ENCODE results near the gene DHTKD1. TPM values are rescaled to one million over a fixed set of nuclear protein-coding genes. Genes with fewer than 3 reads are reported as not detected.

The DHTKD1 gene
- total RNA-seq, 1 experiment from 2014 or later = 32.4 TPM

GRCh38 chr10:12073526-12073925, 4.8 kb downstream of the DHTKD1 start:
- POLR2A ChIA-PET (ENCODE audit: low non-redundant PET) = no interaction called here
- no peaks in the 10 kb centered on the region for H3K27me3 ChIP-seq (replicated peaks; ENCODE audit: insufficient read depth, low read depth, low read length, poor library complexity)
- CTCF ChIA-PET = no interaction called here
- peaks cover 5% of the 10 kb centered on the region for H3K36me3 ChIP-seq (ENCODE audit: insufficient read depth, low read length, poor library complexity, severe bottlenecking)
- no peak for DNase-seq (ENCODE audit: low spot score)
- intact Hi-C loops (cut with micrococcal nuclease; ENCODE audit: unreplicated experiment) = no loop called here
- no peaks in the 10 kb centered on the region for H3K4me1 ChIP-seq (ENCODE audit: insufficient read depth, low read length, poor library complexity, severe bottlenecking)
- H3K9me3 ChIP-seq (ENCODE audit: low read depth, low read length, poor library complexity, severe bottlenecking) = no peaks in the 10 kb centered on the region
- no peak for TF ChIP-seq CTCF (conservative IDR thresholded peaks at IDR 0.05; ENCODE audit: low read depth, low read length)
- no peak for TF ChIP-seq EZH2 (IDR thresholded peaks at IDR 0.05; ENCODE audit: borderline replicate concordance, low read depth, low read length, poor library complexity, severe bottlenecking)
- no TSS peak for BruUV-seq (replicated peaks)
- H3K4me3 ChIP-seq (ENCODE audit: low read depth, low read length, poor library complexity, severe bottlenecking) = no peak overlapping the region
- H3K27ac ChIP-seq (ENCODE audit: low read depth, low read length, poor library complexity, severe bottlenecking) = no peak overlapping the region

GRCh38 chr10:12077580-12078180, 8.9 kb downstream of the DHTKD1 start:
- TF ChIP-seq CTCF (conservative IDR thresholded peaks at IDR 0.05; ENCODE audit: low read depth, low read length) (no peak), EZH2 (IDR thresholded peaks at IDR 0.05; ENCODE audit: borderline replicate concordance, low read depth, low read length, poor library complexity, severe bottlenecking) (no peak)
- DNase-seq (ENCODE audit: low spot score) = no peak
- intact Hi-C loops (cut with micrococcal nuclease; ENCODE audit: unreplicated experiment) = no loop called here
- Histone ChIP-seq H3K9me3 (ENCODE audit: low read depth, low read length, poor library complexity, severe bottlenecking) (no peaks in the 10 kb centered on the region), H3K4me3 (ENCODE audit: low read depth, low read length, poor library complexity, severe bottlenecking) (no peak overlapping the region), H3K27ac (ENCODE audit: low read depth, low read length, poor library complexity, severe bottlenecking) (no peak overlapping the region), H3K36me3 (ENCODE audit: insufficient read depth, low read length, poor library complexity, severe bottlenecking) (peaks cover 8% of the 10 kb centered on the region), H3K4me1 (ENCODE audit: insufficient read depth, low read length, poor library complexity, severe bottlenecking) (no peaks in the 10 kb centered on the region), H3K27me3 (replicated peaks; ENCODE audit: insufficient read depth, low read depth, low read length, poor library complexity) (no peaks in the 10 kb centered on the region)
- BruUV-seq (replicated peaks) = no TSS peak
- POLR2A ChIA-PET (ENCODE audit: low non-redundant PET) = interaction anchor here (0.6 kb wide), 1 partner anchor 19 kb away, joined by 6 read pairs; no protein-coding TSS in a partner anchor
- CTCF ChIA-PET = no interaction called here

- Histone ChIP-seq H3K4me1 (ENCODE audit: insufficient read depth, low read length, poor library complexity, severe bottlenecking) (no peaks in the 10 kb centered on the region), H3K27ac (ENCODE audit: low read depth, low read length, poor library complexity, severe bottlenecking) (no peak overlapping the region), H3K4me3 (ENCODE audit: low read depth, low read length, poor library complexity, severe bottlenecking) (no peak overlapping the region), H3K27me3 (replicated peaks; ENCODE audit: insufficient read depth, low read depth, low read length, poor library complexity) (no peaks in the 10 kb centered on the region), H3K9me3 (ENCODE audit: low read depth, low read length, poor library complexity, severe bottlenecking) (no peaks in the 10 kb centered on the region), H3K36me3 (ENCODE audit: insufficient read depth, low read length, poor library complexity, severe bottlenecking) (peaks cover 18% of the 10 kb centered on the region)
- POLR2A ChIA-PET (ENCODE audit: low non-redundant PET) = no interaction called here
- no TSS peak for BruUV-seq (replicated peaks)
- no peak for DNase-seq (ENCODE audit: low spot score)
- CTCF ChIA-PET = no interaction called here
- intact Hi-C loops (cut with micrococcal nuclease; ENCODE audit: unreplicated experiment) = no loop called here
- TF ChIP-seq CTCF (conservative IDR thresholded peaks at IDR 0.05; ENCODE audit: low read depth, low read length) = no peak
- no peak for TF ChIP-seq EZH2 (IDR thresholded peaks at IDR 0.05; ENCODE audit: borderline replicate concordance, low read depth, low read length, poor library complexity, severe bottlenecking)
Measured at GRCh38 chr10:12081470-12081869, 12.7 kb downstream of the DHTKD1 start.
